Fibroblast of mammary gland (primary cell): Measurements from ENCODE around the gene ASB10.
A peak's percentile ranks its signal among the peaks of the same experiment; 100 is the strongest.

Experiments used
- DNase-seq: peaks from one replicate; pipeline ENCODE4 v3.0.0-alpha.2; 2010; ENCODE audit warnings: low read depth
- H3K4me3 ChIP-seq: 2 replicates; pipeline ENCODE4 v1.5.1; 2011; ENCODE audit warnings: low read depth, mild to moderate bottlenecking, low read length, moderate library complexity; ENCODE audit not compliant: control insufficient read depth
- CTCF ChIP-seq: conservative IDR thresholded peaks from 2 replicates; pipeline ENCODE4 v1.5.1; 2011; ENCODE audit warnings: low read depth, low read length, inconsistent platforms; ENCODE audit not compliant: control insufficient read depth, insufficient read depth

ASB10 gene

GRCh38 chr7:151128716-151129115, 58.3 kb downstream of the ASB10 start:
- no peak for TF ChIP-seq CTCF
- H3K4me3 ChIP-seq, result no peak overlapping the region
- DNase-seq, result no peak

- DNase-seq, result no peak
- no peak for TF ChIP-seq CTCF
- H3K4me3 ChIP-seq, result no peak overlapping the region
These were observed 58.9 kb downstream of the ASB10 start for GRCh38 chr7:151128144-151128543.

- DNase-seq, result no peak
- TF ChIP-seq CTCF, result no peak
- H3K4me3 ChIP-seq, result no peak overlapping the region
These were observed 60.4 kb downstream of the ASB10 start for GRCh38 chr7:151126491-151127137.

GRCh38 chr7:151125846-151126481, 61.1 kb downstream of the ASB10 start:
- no peak for TF ChIP-seq CTCF
- no peak for DNase-seq
- peak overlapping the region; percentile 34 for H3K4me3 ChIP-seq
